Measurements from ENCODE around the gene RNF115.
"Not testable (repeated sequence)": the region's sequence is repeated elsewhere in the genome, so short reads cannot be mapped to it uniquely, and the experiment has no call there.

DNA sequence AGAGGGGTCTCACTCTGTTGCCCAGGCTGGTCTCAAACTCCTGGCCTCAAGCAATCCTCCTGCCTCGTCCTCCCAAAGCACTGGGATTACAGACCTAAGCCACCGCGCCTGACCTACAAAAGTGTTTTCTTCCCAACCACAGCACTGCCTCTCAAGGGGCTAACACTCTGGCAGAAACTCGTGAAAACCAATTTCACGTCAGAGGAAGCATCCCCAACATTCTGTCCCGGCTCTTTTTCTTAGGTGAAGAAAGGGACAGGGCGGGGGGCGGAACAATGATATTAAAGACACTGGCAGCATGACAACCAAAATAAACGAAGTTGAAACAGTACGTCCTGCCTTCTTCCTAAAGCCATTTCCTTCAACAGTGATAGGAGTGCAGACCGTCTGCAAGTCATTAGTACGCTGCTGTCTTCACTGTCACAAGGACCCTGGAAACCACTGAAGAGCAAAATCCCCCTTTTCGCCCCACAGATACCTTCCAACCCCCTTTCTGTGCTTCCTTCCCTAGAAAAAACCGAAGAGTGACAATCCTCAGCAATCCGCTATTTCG, 1.0 kb downstream of the RNF115 start:
- TF ChIP-seq, protein P1, sequence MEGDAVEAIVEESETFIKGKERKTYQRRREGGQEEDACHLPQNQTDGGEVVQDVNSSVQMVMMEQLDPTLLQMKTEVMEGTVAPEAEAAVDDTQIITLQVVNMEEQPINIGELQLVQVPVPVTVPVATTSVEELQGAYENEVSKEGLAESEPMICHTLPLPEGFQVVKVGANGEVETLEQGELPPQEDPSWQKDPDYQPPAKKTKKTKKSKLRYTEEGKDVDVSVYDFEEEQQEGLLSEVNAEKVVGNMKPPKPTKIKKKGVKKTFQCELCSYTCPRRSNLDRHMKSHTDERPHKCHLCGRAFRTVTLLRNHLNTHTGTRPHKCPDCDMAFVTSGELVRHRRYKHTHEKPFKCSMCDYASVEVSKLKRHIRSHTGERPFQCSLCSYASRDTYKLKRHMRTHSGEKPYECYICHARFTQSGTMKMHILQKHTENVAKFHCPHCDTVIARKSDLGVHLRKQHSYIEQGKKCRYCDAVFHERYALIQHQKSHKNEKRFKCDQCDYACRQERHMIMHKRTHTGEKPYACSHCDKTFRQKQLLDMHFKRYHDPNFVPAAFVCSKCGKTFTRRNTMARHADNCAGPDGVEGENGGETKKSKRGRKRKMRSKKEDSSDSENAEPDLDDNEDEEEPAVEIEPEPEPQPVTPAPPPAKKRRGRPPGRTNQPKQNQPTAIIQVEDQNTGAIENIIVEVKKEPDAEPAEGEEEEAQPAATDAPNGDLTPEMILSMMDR (IDR thresholded peaks at IDR 0.05) = not testable (repeated sequence)
- TF ChIP-seq POLR2A (IDR thresholded peaks at IDR 0.05) = not testable (repeated sequence)
